Measurements from ENCODE around the gene CHST8. TPM values are rescaled to one million over a fixed set of nuclear protein-coding genes. Genes with fewer than 3 reads are reported as not detected.

Gene CHST8
- total and polyA plus RNA-seq, 2 experiments from 2014 or later = 9.3 to 38.2 TPM

- no peak overlapping the region for H3K4me3 ChIP-seq
- H2AFZ ChIP-seq = no peak overlapping the region
- H3K79me2 ChIP-seq (replicated peaks; ENCODE audit: insufficient read depth) = no peaks in the 10 kb centered on the region
- peaks cover 18% of the 10 kb centered on the region for H3K27me3 Mint-ChIP-seq (ENCODE audit: insufficient read depth, low read depth, poor library complexity)
- peaks cover 4% of the 10 kb centered on the region; the same call in 1 of the 2 replicates for H3K4me1 ChIP-seq (ENCODE audit: insufficient read depth)
- no peaks in the 10 kb centered on the region for H3K36me3 ChIP-seq (ENCODE audit: insufficient read depth)
- peaks cover 5% of the 10 kb centered on the region; the same call in 1 of the 2 replicates for H3K27me3 ChIP-seq (ENCODE audit: insufficient read depth)
- no peaks in the 10 kb centered on the region for H3K9me2 ChIP-seq (ENCODE audit: insufficient read depth)
- ATAC-seq (no peak), DNase-seq (ENCODE audit: low spot score) (no peak)
- H3K36me3 Mint-ChIP-seq (ENCODE audit: low read depth) = no peaks in the 10 kb centered on the region
- H3F3A ChIP-seq (replicated peaks; ENCODE audit: low read depth) = no peaks in the 10 kb centered on the region
- TF ChIP-seq CREB1 (CRISPR knock-in tag; IDR thresholded peaks at IDR 0.05; ENCODE audit: low read depth) (no peak), POLR2AphosphoS5 (IDR thresholded peaks at IDR 0.05; ENCODE audit: low read depth) (no peak), EZH2 (IDR thresholded peaks at IDR 0.05; ENCODE audit: low read depth, unreplicated experiment) (no peak), CTCF (conservative IDR thresholded peaks at IDR 0.05; ENCODE audit: low read depth in 2 of 2) (no peak), ZNF331 (CRISPR knock-in tag; IDR thresholded peaks at IDR 0.05; ENCODE audit: low read depth) (no peak), JUNB (IDR thresholded peaks at IDR 0.05; ENCODE audit: unreplicated experiment) (no peak), NANOG (IDR thresholded peaks at IDR 0.05; ENCODE audit: borderline replicate concordance) (no peak)
- TF ChIP-seq, protein P1, sequence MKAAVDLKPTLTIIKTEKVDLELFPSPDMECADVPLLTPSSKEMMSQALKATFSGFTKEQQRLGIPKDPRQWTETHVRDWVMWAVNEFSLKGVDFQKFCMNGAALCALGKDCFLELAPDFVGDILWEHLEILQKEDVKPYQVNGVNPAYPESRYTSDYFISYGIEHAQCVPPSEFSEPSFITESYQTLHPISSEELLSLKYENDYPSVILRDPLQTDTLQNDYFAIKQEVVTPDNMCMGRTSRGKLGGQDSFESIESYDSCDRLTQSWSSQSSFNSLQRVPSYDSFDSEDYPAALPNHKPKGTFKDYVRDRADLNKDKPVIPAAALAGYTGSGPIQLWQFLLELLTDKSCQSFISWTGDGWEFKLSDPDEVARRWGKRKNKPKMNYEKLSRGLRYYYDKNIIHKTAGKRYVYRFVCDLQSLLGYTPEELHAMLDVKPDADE (IDR thresholded peaks at IDR 0.05) = no peak
- peaks cover 13% of the 10 kb centered on the region for H3K4me1 Mint-ChIP-seq
- no peak overlapping the region for H3K27ac ChIP-seq (ENCODE audit: low read depth)
- H3K27ac Mint-ChIP-seq = no peak overlapping the region
- no peak overlapping the region for H3K4me3 Mint-ChIP-seq
- no peaks in the 10 kb centered on the region for H4K20me1 ChIP-seq (replicated peaks; ENCODE audit: insufficient read depth)
- H3K4me2 ChIP-seq = no peak overlapping the region
- peaks cover 4% of the 10 kb centered on the region; the same call in 2 of the 3 replicates for H3K9me3 Mint-ChIP-seq
Measured at GRCh38 chr19:33781996-33782395, 160.2 kb downstream of the CHST8 start.

DNA sequence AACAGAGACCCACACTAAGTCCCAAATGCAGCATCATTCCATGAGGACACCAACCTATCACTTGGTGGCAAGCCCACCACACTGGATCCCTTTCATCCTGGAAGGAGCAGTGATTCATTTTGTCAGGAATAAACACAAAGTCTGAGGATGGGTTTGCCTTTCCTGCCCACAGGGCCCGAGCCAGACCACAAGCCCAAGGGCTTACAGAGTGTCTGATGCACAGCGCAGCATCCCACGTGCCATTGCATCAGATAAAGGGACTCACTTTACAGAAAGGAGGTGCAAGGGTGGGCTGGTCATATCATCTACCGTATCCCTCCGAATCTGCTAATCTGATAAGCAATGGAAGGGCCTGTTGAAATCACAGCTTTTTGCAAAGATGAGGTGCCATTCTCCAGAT is 162.7 kb downstream of the CHST8 start:
- Histone ChIP-seq H3K27ac (ENCODE audit: low read depth) (no peak overlapping the region), H3K36me3 (ENCODE audit: insufficient read depth) (no peaks in the 10 kb centered on the region), H3K4me2 (no peak overlapping the region), H3K4me1 (ENCODE audit: insufficient read depth) (no peaks in the 10 kb centered on the region), H3F3A (replicated peaks; ENCODE audit: low read depth) (no peaks in the 10 kb centered on the region), H3K4me3 (no peak overlapping the region), H3K9me2 (ENCODE audit: insufficient read depth) (no peaks in the 10 kb centered on the region), H4K20me1 (replicated peaks; ENCODE audit: insufficient read depth) (no peaks in the 10 kb centered on the region), H3K27me3 (ENCODE audit: insufficient read depth) (no peaks in the 10 kb centered on the region), H2AFZ (no peak overlapping the region), H3K79me2 (replicated peaks; ENCODE audit: insufficient read depth) (no peaks in the 10 kb centered on the region)
- peaks cover 8% of the 10 kb centered on the region for H3K27me3 Mint-ChIP-seq (ENCODE audit: insufficient read depth, low read depth, poor library complexity)
- H3K9me3 Mint-ChIP-seq = peaks cover 4% of the 10 kb centered on the region; the same call in 1 of the 3 replicates
- no peak for ATAC-seq
- peaks cover 1% of the 10 kb centered on the region for H3K4me1 Mint-ChIP-seq
- TF ChIP-seq ZNF114 (CRISPR knock-in tag; IDR thresholded peaks at IDR 0.05) = no peak
- H3K36me3 Mint-ChIP-seq (ENCODE audit: low read depth) = no peaks in the 10 kb centered on the region
- no peak for DNase-seq (ENCODE audit: low spot score)
- no peak overlapping the region for H3K27ac Mint-ChIP-seq
- H3K4me3 Mint-ChIP-seq = no peak overlapping the region

Measured in GM23338 (cell line).